Endothelial cell of umbilical vein (primary cell): Measurements from ENCODE around the gene RBMS3. TPM values are rescaled to one million over a fixed set of nuclear protein-coding genes. Genes with fewer than 3 reads are reported as not detected.

Source experiments
- BruUV-seq: library from RNA; stranded (reverse); fragments of 400-500 nt; replicated peaks from 2 replicates; lab custom pipeline; 2021; lab: Mats Ljungman, UMichigan
- CTCF ChIA-PET: fragments of 300-600, 350-600 bp; sonication (Branson Sonifier 250); formaldehyde crosslinking; loops from one replicate; lab custom pipeline; 2021; ENCODE audit warnings: antibody characterized with exemption, inconsistent platforms; lab: Charles Lee
- POLR2A ChIA-PET: fragments of 300-600, 350-600 bp; sonication (Branson Sonifier 250); formaldehyde crosslinking; loops from one replicate; lab custom pipeline; 2021; ENCODE audit warnings: antibody characterized with exemption, inconsistent platforms; lab: Charles Lee
- DNase-seq: peaks from one replicate; pipeline ENCODE4 v3.0.0-alpha.2; 2011; ENCODE audit warnings: low read depth, low spot score
- FAIRE-seq: peaks from 2 replicates; lab custom pipeline; 2011; peaks lifted over from hg19 to GRCh38; lab: Jason Lieb, UNC
- H2AFZ ChIP-seq: 2 replicates; pipeline ENCODE4 v1.6.0; 2012; ENCODE audit warnings: low read depth, low read length, control low read depth, inconsistent platforms
- H3K27ac ChIP-seq: 2 replicates; pipeline ENCODE4 v1.5.1; 2011; ENCODE audit warnings: low read depth, mild to moderate bottlenecking, control low read depth, low read length, moderate library complexity; ENCODE audit not compliant: insufficient read depth
- H3K27me3 ChIP-seq, 2 experiments: 2 replicates each; pipeline versions ENCODE4 v1.6.0 to v1.6.1; 2011; ENCODE audit warnings: low read length in 2 of 2, mixed read lengths in 1 of 2; ENCODE audit not compliant: control insufficient read depth in 2 of 2, insufficient read depth in 2 of 2
- H3K36me3 ChIP-seq, 2 experiments: 2 replicates in 1 of 2; 3 replicates in 1 of 2; pipeline ENCODE4 v1.5.1; 2011; ENCODE audit warnings: low read length in 2 of 2, mild to moderate bottlenecking in 1 of 2, moderate library complexity in 1 of 2; ENCODE audit not compliant: control insufficient read depth in 2 of 2, insufficient read depth in 2 of 2; ENCODE audit errors: extremely low read depth in 1 of 2
- H3K4me1 ChIP-seq: 3 replicates; pipeline ENCODE4 v1.5.1; 2011; ENCODE audit warnings: mild to moderate bottlenecking, low read length; ENCODE audit not compliant: control insufficient read depth, insufficient read depth; ENCODE audit errors: extremely low read depth
- H3K4me2 ChIP-seq: 2 replicates; pipeline ENCODE4 v1.6.1; 2011; ENCODE audit warnings: low read length, control low read depth, mixed read lengths; ENCODE audit not compliant: insufficient read depth
- H3K4me3 ChIP-seq, 3 experiments: fragments of 200-600 bp in 1 of 3; sonication (generic), shearing (Covaris generic) in 1 of 3; replicated peaks in 1 of 3; 2 replicates each; pipeline ENCODE4 v1.5.1; 2011 to 2016; ENCODE audit warnings: control low read depth in 3 of 3, low read length in 3 of 3, mild to moderate bottlenecking in 2 of 3, inconsistent platforms in 1 of 3, low read depth in 1 of 3, moderate library complexity in 1 of 3; ENCODE audit not compliant: insufficient read depth in 1 of 3
- H3K79me2 ChIP-seq: 2 replicates; pipeline ENCODE4 v1.6.0; 2012; ENCODE audit warnings: low read length, inconsistent platforms; ENCODE audit not compliant: control insufficient read depth, insufficient read depth
- H3K9ac ChIP-seq: replicated peaks from 2 replicates; pipeline ENCODE3; 2011; ENCODE audit warnings: low read length, control low read depth; ENCODE audit not compliant: insufficient read depth; ENCODE audit errors: extremely low read depth
- H3K9me1 ChIP-seq: replicated peaks from 3 replicates; pipeline ENCODE4 v1.6.0; 2011; ENCODE audit warnings: mild to moderate bottlenecking, low read length; ENCODE audit not compliant: control insufficient read depth, insufficient read depth; ENCODE audit errors: extremely low read depth
- H3K9me3 ChIP-seq: replicated peaks from 2 replicates; pipeline ENCODE4 v1.5.1; 2012; ENCODE audit warnings: low read length, inconsistent platforms; ENCODE audit not compliant: control insufficient read depth, insufficient read depth
- H4K20me1 ChIP-seq: replicated peaks from 2 replicates; pipeline ENCODE3; 2011; ENCODE audit warnings: mild to moderate bottlenecking, low read length; ENCODE audit not compliant: control insufficient read depth, insufficient read depth; ENCODE audit errors: extremely low read depth
- CTCF ChIP-seq, 2 donors: IDR thresholded peaks; 1 replicate in 1 of 2; 2 replicates in 1 of 2; pipeline ENCODE4 v1.5.1; 2011; ENCODE audit warnings: low read length in 2 of 2, mild to moderate bottlenecking in 2 of 2, moderate library complexity in 2 of 2, control low read depth in 1 of 2, inconsistent platforms in 1 of 2, low read depth in 1 of 2; ENCODE audit not compliant: insufficient read depth in 1 of 2; ENCODE audit errors: extremely low read depth in 1 of 2
- EZH2 ChIP-seq: IDR thresholded peaks from 2 replicates; pipeline ENCODE4 v1.6.1; 2012; ENCODE audit warnings: borderline replicate concordance, low read depth, mild to moderate bottlenecking, moderate library complexity, low read length, inconsistent platforms; ENCODE audit not compliant: severe bottlenecking
- FOS ChIP-seq: IDR thresholded peaks from 2 replicates; pipeline ENCODE4 v1.6.1; 2011; ENCODE audit warnings: mild to moderate bottlenecking, low read length, moderate library complexity, borderline replicate concordance; ENCODE audit not compliant: insufficient read depth
- GATA2 ChIP-seq: IDR thresholded peaks from 2 replicates; pipeline ENCODE4 v1.7.0; 2011; ENCODE audit warnings: low read depth, mild to moderate bottlenecking, moderate library complexity, mixed read lengths, low read length; ENCODE audit not compliant: insufficient read length, insufficient read depth
- JUN ChIP-seq: IDR thresholded peaks from 2 replicates; pipeline ENCODE4 v1.6.1; 2011; ENCODE audit warnings: borderline replicate concordance, low read depth; ENCODE audit not compliant: insufficient read length, insufficient read depth
- MAX ChIP-seq: IDR thresholded peaks from 2 replicates; pipeline ENCODE4 v1.6.1; 2011; ENCODE audit not compliant: insufficient read depth, insufficient read length
- MYC ChIP-seq: IDR thresholded peaks from one replicate; pipeline ENCODE4 v1.6.1; 2011; ENCODE audit warnings: mild to moderate bottlenecking, low read depth, low read length
- POLR2A ChIP-seq: IDR thresholded peaks from 2 replicates; pipeline ENCODE4 v1.6.1; 2012; ENCODE audit warnings: low read depth, mild to moderate bottlenecking, control low read depth, low read length
- POLR2AphosphoS5 ChIP-seq: IDR thresholded peaks from 2 replicates; pipeline ENCODE4 v1.6.1; 2012; ENCODE audit warnings: low read depth, mild to moderate bottlenecking, control low read depth, low read length, moderate library complexity; ENCODE audit not compliant: insufficient read depth
- dilution Hi-C: fragments of 300-500 bp; cut with MboI; formaldehyde crosslinking; loops from one replicate; pipeline ENCODE4 v1.15.0; 2019; ENCODE audit warnings: low sequenced_read_pairs; ENCODE audit not compliant: extremely low pct_ligation_motif_present
- intact Hi-C: fragments of 100-400 bp; cut with micrococcal nuclease; formaldehyde crosslinking; loops from one replicate; pipeline ENCODE4 v1.10.0; 2022
- polyA plus RNA-seq, 4 experiments: library from polyadenylated mRNA; depleted of rRNA in 3 of 4; stranded (reverse) in 3 of 4; unstranded in 1 of 4; fragments of >200 nt; gene quantifications; 2 replicates each; pipeline versions ENCODE4 v1.2.1 to v1.2.3, GENCODE V29; 2011 to 2012; ENCODE audit warnings: missing spikeins in 1 of 4
- total RNA-seq: library from RNA; stranded (reverse); gene quantifications from 2 replicates; pipeline ENCODE4 v1.2.3, GENCODE V29; 2021

Gene RBMS3
- total and polyA plus RNA-seq, 2 donors (not counting 3 experiments of a cell fraction or from before 2014, with no cell fraction given), result 13.6 to 42.3 TPM

- Histone ChIP-seq H4K20me1 (no peaks in the 10 kb centered on the region), H3K79me2 (no peaks in the 10 kb centered on the region), H3K9me1 (no peaks in the 10 kb centered on the region), H3K9ac (no peak overlapping the region), H3K4me3 (no peak overlapping the region), H3K27ac (no peak overlapping the region), H2AFZ (no peak overlapping the region), H3K36me3 (no peaks in the 10 kb centered on the region), H3K4me2 (no peak overlapping the region), H3K4me1 (peaks cover 6% of the 10 kb centered on the region), H3K9me3 (no peaks in the 10 kb centered on the region), H3K27me3 (no peaks in the 10 kb centered on the region)
- dilution Hi-C loops, result no loop called here
- CTCF ChIA-PET, result interaction anchor here (1.6 kb wide), 1 partner anchor 10 kb away, joined by 3 read pairs; no protein-coding TSS in a partner anchor
- no peak for TF ChIP-seq FOS
- no peak for TF ChIP-seq MAX
- TF ChIP-seq POLR2A, result no peak
- no peak for TF ChIP-seq MYC
- no peak for TF ChIP-seq GATA2
- TF ChIP-seq CTCF (IDR thresholded peaks at IDR 0.05; ENCODE audit: extremely low read depth in 1 of 2, insufficient read depth in 1 of 2, low read depth in 1 of 2, low read length in 2 of 2), result no peak
- no peak for TF ChIP-seq POLR2AphosphoS5
- TF ChIP-seq JUN, result no peak
- TF ChIP-seq EZH2, result no peak
- DNase-seq (no peak), FAIRE-seq (no peak)
- BruUV-seq, result no TSS peak
- POLR2A ChIA-PET, result no interaction called here
- intact Hi-C loops, result no loop called here
Measured at GRCh38 chr3:29971895-29972294, 691.0 kb downstream of the RBMS3 start.
